Measurements from ENCODE around the gene BNC2. TPM values are rescaled to one million over a fixed set of nuclear protein-coding genes. Genes with fewer than 3 reads are reported as not detected.

BNC2 gene
- total RNA-seq, 1 experiment from 2014 or later, result not detected

- intact Hi-C loops (cut with micrococcal nuclease; ENCODE audit: unreplicated experiment), result no loop called here
- CTCF ChIA-PET, result interaction anchor here (0.7 kb wide), 1 partner anchor 1118 kb away, joined by 4 read pairs; no protein-coding TSS in a partner anchor
- Mint-ChIP-seq H3K27me3 (ENCODE audit: unreplicated experiment) (no peaks in the 10 kb centered on the region), H3K36me3 (ENCODE audit: insufficient read depth, unreplicated experiment) (no peaks in the 10 kb centered on the region), H3K27ac (ENCODE audit: unreplicated experiment) (no peak overlapping the region), H3K9me3 (ENCODE audit: low read depth, unreplicated experiment) (no peaks in the 10 kb centered on the region), H3K4me1 (ENCODE audit: low read depth, unreplicated experiment) (peaks cover 5% of the 10 kb centered on the region), H3K4me3 (ENCODE audit: low read depth, unreplicated experiment) (no peak overlapping the region)
- DNase-seq, result no peak
- no TSS peak for BruUV-seq (replicated peaks)
- TF ChIP-seq CTCF (IDR thresholded peaks at IDR 0.05; ENCODE audit: unreplicated experiment), result no peak
Measured at GRCh38 chr9:16659096-16659495, 211.4 kb downstream of the BNC2 start.

- BruUV-seq (replicated peaks), result no TSS peak
- TF ChIP-seq CTCF (IDR thresholded peaks at IDR 0.05; ENCODE audit: unreplicated experiment), result no peak
- H3K27ac Mint-ChIP-seq (ENCODE audit: unreplicated experiment), result no peak overlapping the region
- DNase-seq, result no peak
- no peaks in the 10 kb centered on the region for H3K27me3 Mint-ChIP-seq (ENCODE audit: unreplicated experiment)
- peaks cover 12% of the 10 kb centered on the region for H3K4me1 Mint-ChIP-seq (ENCODE audit: low read depth, unreplicated experiment)
- CTCF ChIA-PET, result no interaction called here
- intact Hi-C loops (cut with micrococcal nuclease; ENCODE audit: unreplicated experiment), result no loop called here
- H3K4me3 Mint-ChIP-seq (ENCODE audit: low read depth, unreplicated experiment), result no peak overlapping the region
- no peaks in the 10 kb centered on the region for H3K36me3 Mint-ChIP-seq (ENCODE audit: insufficient read depth, unreplicated experiment)
- H3K9me3 Mint-ChIP-seq (ENCODE audit: low read depth, unreplicated experiment), result no peaks in the 10 kb centered on the region
Measured at GRCh38 chr9:16656432-16657169, 213.9 kb downstream of the BNC2 start.

- no TSS peak for BruUV-seq (replicated peaks)
- CTCF ChIA-PET, result no interaction called here
- no peak for DNase-seq
- Mint-ChIP-seq H3K4me1 (ENCODE audit: low read depth, unreplicated experiment) (peaks cover 12% of the 10 kb centered on the region), H3K27ac (ENCODE audit: unreplicated experiment) (no peak overlapping the region), H3K9me3 (ENCODE audit: low read depth, unreplicated experiment) (no peaks in the 10 kb centered on the region), H3K4me3 (ENCODE audit: low read depth, unreplicated experiment) (no peak overlapping the region), H3K27me3 (ENCODE audit: unreplicated experiment) (no peaks in the 10 kb centered on the region), H3K36me3 (ENCODE audit: insufficient read depth, unreplicated experiment) (no peaks in the 10 kb centered on the region)
- no peak for TF ChIP-seq CTCF (IDR thresholded peaks at IDR 0.05; ENCODE audit: unreplicated experiment)
- intact Hi-C loops (cut with micrococcal nuclease; ENCODE audit: unreplicated experiment), result no loop called here
Measured at GRCh38 chr9:16654596-16655126, 215.8 kb downstream of the BNC2 start.

GRCh38 chr9:16653491-16654399 lies 216.7 kb downstream of the BNC2 start:
- H3K9me3 Mint-ChIP-seq (ENCODE audit: low read depth, unreplicated experiment), result no peaks in the 10 kb centered on the region
- peaks cover 12% of the 10 kb centered on the region for H3K4me1 Mint-ChIP-seq (ENCODE audit: low read depth, unreplicated experiment)
- peak overlapping the region; percentile 41 for H3K4me3 Mint-ChIP-seq (ENCODE audit: low read depth, unreplicated experiment)
- no peaks in the 10 kb centered on the region for H3K27me3 Mint-ChIP-seq (ENCODE audit: unreplicated experiment)
- intact Hi-C loops (cut with micrococcal nuclease; ENCODE audit: unreplicated experiment), result no loop called here
- CTCF ChIA-PET, result interaction anchor here (0.5 to 0.6 kb wide), 2 partner anchors 269 to 844 kb away, joined by 3 to 4 read pairs; no protein-coding TSS in a partner anchor
- no TSS peak for BruUV-seq (replicated peaks)
- TF ChIP-seq CTCF (IDR thresholded peaks at IDR 0.05; ENCODE audit: unreplicated experiment), result no peak
- DNase-seq, result peak; percentile 0
- H3K27ac Mint-ChIP-seq (ENCODE audit: unreplicated experiment), result no peak overlapping the region
- H3K36me3 Mint-ChIP-seq (ENCODE audit: insufficient read depth, unreplicated experiment), result no peaks in the 10 kb centered on the region

All from Calu3 (cell line).